GM19467 (cell line): ENCODE measurements around the gene IL27RA.
"Not testable (repeated sequence)": the region's sequence is repeated elsewhere in the genome, so short reads cannot be mapped to it uniquely, and the experiment has no call there.

Experiments
- ATAC-seq: cut with Tn5 transposase; IDR thresholded peaks from one replicate; pipeline ENCODE4 v1.9.1; 2021; ENCODE audit warnings: mild to moderate bottlenecking, moderate library complexity; ENCODE audit not compliant: unreplicated experiment

IL27RA gene

GRCh38 chr19:13998426-13998825 lies 33.1 kb upstream of the IL27RA start:
- no peak for ATAC-seq

- no peak for ATAC-seq
Observed at GRCh38 chr19:13999085-13999484, 32.5 kb upstream of the IL27RA start.

GRCh38 chr19:14000691-14001375 lies 30.7 kb upstream of the IL27RA start:
- ATAC-seq, result no peak

- no peak for ATAC-seq
Observed at GRCh38 chr19:14002571-14003250, 28.9 kb upstream of the IL27RA start.

GRCh38 chr19:14003251-14004055 lies 28.1 kb upstream of the IL27RA start:
- no peak for ATAC-seq

- no peak for ATAC-seq
Observed at GRCh38 chr19:14004619-14005348, 26.8 kb upstream of the IL27RA start.

- ATAC-seq, result peak; percentile 28
Observed at GRCh38 chr19:14005349-14006084, 26.0 kb upstream of the IL27RA start.

GRCh38 chr19:14006085-14006765 lies 25.3 kb upstream of the IL27RA start, which contains the start of gene RFX1:
Gene RFX1 (minus strand): TSS chr19:14006320. CDS start chr19:13993843, 12,477 bp downstream.
- ATAC-seq, result peak; percentile 65

- ATAC-seq, result peak; percentile 20
Observed at GRCh38 chr19:14006766-14007562, 24.6 kb upstream of the IL27RA start.

- no peak for ATAC-seq
Observed at GRCh38 chr19:14012378-14012915, 19.1 kb upstream of the IL27RA start.

- peak; percentile 82 for ATAC-seq
Observed at GRCh38 chr19:14015524-14016035, 16.0 kb upstream of the IL27RA start.

GRCh38 chr19:14019100-14019499 lies 12.5 kb upstream of the IL27RA start:
- ATAC-seq, result no peak

GRCh38 chr19:14019739-14020138 lies 11.8 kb upstream of the IL27RA start:
- ATAC-seq, result not testable (repeated sequence)

- no peak for ATAC-seq
Observed at GRCh38 chr19:14021474-14021873, 10.1 kb upstream of the IL27RA start.

- no peak for ATAC-seq
Observed at GRCh38 chr19:14022469-14022868, 9.1 kb upstream of the IL27RA start.

GRCh38 chr19:14023404-14024235 lies 7.9 kb upstream of the IL27RA start:
- no peak for ATAC-seq

GRCh38 chr19:14026652-14027192 lies 4.8 kb upstream of the IL27RA start:
- ATAC-seq, result not testable (repeated sequence)
